Breast epithelium (tissue), 3 donors: Measurements from ENCODE around the gene IL10.
A peak's percentile ranks its signal among the peaks of the same experiment; 100 is the strongest.

ENCODE experiments used
- CTCF ChIP-seq, 3 donors: fragments of 450-650 bp; IDR thresholded peaks; one replicate each; pipeline ENCODE4 v1.5.1; 2016 to 2017; ENCODE audit warnings: antibody characterized with exemption in 3 of 3, mild to moderate bottlenecking in 3 of 3, moderate library complexity in 3 of 3
- POLR2AphosphoS5 ChIP-seq, 3 donors: sonication (generic); formaldehyde crosslinking; IDR thresholded peaks; one replicate each; pipeline ENCODE4 v1.6.1; 2017; ENCODE audit warnings: antibody characterized with exemption in 3 of 3

GRCh38 chr1:206725109-206725963, 47.0 kb downstream of the IL10 start:
- TF ChIP-seq CTCF (IDR thresholded peaks at IDR 0.05): peak in 2 of 3 donors; percentile 11 to 16
- TF ChIP-seq POLR2AphosphoS5 (IDR thresholded peaks at IDR 0.05): no peak
